GM12875 (cell line): ENCODE data around the gene TLCD1.
"Not testable (repeated sequence)": the region's sequence is repeated elsewhere in the genome, so short reads cannot be mapped to it uniquely, and the experiment has no call there.

ENCODE experiments used
- H3K4me3 ChIP-seq: one replicate; pipeline ENCODE4 v1.5.1; 2011; ENCODE audit warnings: low read depth, low read length, control low read depth
- CTCF ChIP-seq: IDR thresholded peaks from 2 replicates; pipeline ENCODE4 v1.5.1; 2011; ENCODE audit warnings: low read depth, mild to moderate bottlenecking, control low read depth, inconsistent platforms, low read length, moderate library complexity, borderline replicate concordance; ENCODE audit not compliant: insufficient read depth

TLCD1 gene

DNA sequence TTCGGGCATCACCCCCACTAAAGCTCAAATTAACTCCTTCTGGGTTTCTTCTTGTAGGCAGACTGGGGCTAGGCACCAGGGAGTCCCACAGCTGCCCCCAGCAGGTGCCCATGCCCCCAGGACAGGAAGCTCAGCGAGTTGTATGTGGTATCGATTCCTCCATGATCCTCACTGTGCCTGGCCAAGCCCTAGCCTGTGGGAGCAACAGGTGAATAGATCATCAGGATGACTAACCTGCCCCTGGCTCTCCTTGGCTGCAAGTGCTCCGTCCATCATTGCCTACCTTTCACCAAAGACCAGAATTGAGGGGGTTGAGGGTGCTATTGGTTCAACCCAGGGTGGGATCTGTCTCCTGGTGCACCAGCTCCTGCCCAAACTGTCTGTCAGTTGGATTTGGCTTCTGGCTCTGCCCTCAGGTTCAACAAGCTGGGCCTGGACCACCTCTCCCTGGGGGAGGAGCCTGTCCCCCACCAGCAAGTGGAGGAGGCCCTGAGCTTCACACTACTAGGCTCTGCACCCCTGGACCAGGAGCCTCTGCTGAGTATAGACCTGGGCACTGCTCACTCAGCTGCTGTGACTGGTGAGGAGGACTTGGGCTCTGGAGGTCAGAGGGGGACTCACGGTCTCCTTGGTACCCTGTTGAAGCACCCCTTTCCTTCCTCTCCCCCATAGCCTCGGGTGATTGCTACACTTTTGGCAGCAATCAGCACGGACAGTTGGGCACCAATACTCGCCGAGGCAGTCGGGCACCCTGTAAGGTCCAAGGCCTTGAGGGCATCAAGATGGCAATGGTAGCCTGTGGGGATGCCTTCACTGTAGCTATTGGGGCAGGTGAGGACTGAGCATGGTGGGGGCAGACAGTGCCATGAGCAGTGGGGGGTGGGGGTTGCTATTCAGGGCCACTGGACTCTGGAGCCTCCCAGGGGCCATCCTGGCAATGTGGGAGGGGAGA is 14.6 kb upstream of the TLCD1 start:
- no peak for TF ChIP-seq CTCF
- H3K4me3 ChIP-seq = no peak overlapping the region

DNA sequence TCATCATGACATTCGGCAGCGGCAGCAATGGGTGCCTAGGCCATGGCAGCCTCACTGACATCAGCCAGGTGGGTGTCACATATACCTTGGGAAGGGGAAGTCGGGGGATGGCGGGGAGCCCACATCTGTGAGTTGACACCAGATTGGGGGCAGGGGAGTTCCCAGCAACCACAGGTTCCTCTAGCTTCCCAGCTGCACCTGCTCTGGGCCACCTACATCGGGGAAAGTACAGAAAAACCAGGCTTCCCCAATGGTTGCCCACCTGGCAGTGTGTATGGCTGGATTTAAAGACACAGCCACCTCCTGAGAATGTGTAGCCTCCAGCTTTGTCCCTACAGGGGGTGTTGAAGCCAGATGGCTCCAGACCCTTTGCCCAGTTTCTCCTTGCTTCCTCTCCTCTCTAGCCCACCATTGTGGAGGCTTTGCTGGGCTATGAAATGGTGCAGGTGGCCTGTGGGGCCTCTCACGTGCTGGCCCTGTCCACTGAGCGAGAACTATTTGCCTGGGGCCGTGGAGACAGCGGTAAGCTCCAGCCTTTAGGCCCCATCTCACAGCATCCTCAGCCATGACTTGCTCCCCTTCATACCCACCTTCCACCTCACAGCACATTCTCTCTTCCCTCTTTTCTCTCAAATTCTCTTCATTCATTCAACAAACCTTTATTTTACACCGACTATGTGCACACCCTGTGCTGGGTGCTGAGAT is 12.8 kb upstream of the TLCD1 start:
- no peak for TF ChIP-seq CTCF
- H3K4me3 ChIP-seq = peak overlapping the region; percentile 41

DNA sequence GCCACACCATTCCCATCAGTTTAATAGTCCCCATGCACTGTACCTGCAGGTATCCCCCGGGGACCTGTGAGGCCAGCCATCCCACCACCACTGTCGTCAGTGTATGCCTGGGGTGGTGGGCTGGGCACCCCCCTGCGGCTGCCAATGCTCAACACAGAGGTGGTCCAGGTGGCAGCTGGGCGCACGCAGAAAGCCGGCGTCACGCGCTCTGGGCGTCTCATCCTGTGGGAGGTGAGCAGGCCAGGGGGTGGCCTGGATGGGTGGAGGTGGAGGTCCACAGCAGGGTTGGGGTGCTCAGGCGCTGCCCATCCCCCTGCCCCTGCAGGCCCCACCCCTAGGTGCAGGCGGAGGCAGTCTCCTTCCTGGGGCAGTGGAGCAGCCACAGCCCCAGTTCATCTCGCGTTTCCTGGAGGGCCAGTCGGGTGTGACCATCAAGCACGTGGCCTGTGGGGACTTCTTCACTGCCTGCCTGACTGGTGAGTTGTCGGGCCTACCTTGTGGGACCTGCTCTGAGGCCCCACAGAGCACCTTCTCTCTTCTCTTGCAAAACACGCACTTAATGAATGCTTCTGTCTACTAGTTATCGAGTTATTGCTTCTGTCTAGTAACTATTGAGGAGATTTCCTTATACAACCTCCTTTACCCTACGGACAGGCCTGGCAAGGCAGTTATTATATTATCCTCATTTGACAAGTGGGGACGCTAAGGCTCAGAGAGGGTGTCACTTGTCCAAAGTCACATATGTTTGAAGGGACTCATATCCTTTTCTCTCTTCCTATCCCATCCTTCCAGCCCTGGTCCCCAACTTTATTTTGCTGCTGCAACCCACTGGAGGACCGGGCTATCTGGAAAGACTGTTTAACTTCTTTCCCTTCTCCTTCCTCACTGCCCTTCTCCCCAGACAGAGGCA is 12.0 kb upstream of the TLCD1 start:
- peak overlapping the region; percentile 52 for H3K4me3 ChIP-seq

DNA sequence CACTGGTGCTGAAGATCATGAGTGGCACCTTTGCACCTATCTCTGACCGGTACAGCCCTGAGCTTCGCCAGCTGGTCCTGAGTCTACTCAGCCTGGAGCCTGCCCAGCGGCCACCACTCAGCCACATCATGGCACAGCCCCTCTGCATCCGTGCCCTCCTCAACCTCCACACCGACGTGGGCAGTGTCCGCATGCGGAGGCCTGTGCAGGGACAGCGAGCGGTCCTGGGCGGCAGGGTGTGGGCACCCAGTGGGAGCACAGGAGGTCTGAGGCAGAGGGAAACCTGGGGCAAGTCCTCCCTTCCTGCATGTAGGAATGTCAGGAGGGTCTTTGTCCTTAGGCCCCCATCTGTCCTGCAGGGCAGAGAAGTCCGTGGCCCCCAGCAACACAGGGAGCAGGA is 11.3 kb upstream of the TLCD1 start:
- TF ChIP-seq CTCF = no peak
- H3K4me3 ChIP-seq = peak overlapping the region; percentile 52

More for the DNA sequence above, 12.0 kb upstream of the TLCD1 start:
- no peak for TF ChIP-seq CTCF

DNA sequence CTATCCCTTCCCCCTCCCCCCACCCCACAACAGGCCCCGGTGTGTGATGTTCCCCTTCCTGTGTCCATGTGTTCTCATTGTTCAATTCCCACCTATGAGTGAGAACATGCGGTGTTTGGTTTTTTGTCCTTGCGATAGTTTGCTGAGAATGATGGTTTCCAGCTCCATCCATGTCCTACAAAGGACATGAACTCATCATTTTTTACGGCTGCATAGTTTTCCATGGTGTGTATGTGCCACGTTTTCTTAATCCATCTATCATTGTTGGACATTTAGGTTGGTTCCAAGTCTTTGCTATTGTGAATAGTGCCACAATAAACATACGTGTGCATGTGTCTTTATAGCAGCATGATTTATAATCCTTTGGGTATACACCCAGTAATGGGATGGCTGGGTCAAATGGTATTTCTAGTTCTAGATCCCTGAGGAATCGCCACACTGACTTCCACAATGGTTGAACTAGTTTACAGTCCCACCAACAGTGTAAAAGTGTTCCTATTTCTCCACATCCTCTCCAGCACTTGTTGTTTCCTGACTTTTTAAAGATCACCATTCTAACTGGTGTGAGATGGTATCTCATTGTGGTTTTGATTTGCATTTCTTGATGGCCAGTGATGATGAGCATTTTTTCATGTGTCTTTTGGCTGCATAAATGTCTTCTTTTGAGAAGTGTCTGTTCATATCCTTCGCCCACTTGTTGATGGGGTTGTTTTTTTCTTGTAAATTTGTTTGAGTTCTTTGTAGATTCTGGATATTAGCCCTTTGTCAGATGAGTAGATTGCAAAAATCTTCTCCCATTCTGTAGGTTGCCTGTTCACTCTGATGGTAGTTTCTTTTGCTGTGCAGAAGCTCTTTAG is 10.1 kb upstream of the TLCD1 start:
- not testable (repeated sequence) for H3K4me3 ChIP-seq

DNA sequence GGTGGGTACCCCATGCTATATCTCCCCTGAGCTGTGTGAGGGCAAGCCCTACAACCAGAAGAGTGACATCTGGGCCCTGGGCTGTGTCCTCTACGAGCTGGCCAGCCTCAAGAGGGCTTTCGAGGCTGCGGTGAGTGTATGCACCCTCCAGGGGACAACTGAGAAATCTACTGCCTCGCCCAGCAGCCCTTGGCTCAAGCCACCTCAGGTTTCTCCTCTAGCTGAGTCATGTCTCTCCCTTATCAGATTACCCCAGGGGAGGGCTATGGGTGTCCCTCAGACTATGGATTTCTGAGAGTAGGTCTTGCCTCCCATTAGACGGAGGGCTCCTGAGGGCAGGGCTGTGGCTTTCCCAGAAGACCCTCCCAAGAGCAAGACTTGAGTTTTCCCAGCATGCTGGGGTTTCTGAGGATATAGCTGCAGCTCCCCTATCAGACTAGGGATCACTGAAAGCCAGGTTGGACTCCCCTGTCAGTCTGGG is 9.2 kb upstream of the TLCD1 start:
- TF ChIP-seq CTCF = no peak
- no peak overlapping the region for H3K4me3 ChIP-seq
